NOMO-1 (cell line): ENCODE data around the gene JAK3.
"Not testable (repeated sequence)": the region's sequence is repeated elsewhere in the genome, so short reads cannot be mapped to it uniquely, and the experiment has no call there.

Experiments used
- DNase-seq, 2 experiments: peaks; one replicate each; lab custom pipeline; 2025; ENCODE audit not compliant: unreplicated experiment in 2 of 2; lab: John Stamatoyannopoulos, UW

JAK3 gene

GRCh38 chr19:17847538-17848366 is at the start of gene JAK3:
Gene JAK3, minus strand, starts transcription at chr19:17847982. Its CDS starts 3,565 bp downstream, at chr19:17844417.
- peak; percentile 55 to 57 for DNase-seq

- no peak for DNase-seq
Observed at GRCh38 chr19:17893766-17894165, 46.0 kb upstream of the JAK3 start.

GRCh38 chr19:17889609-17890214 is 41.9 kb upstream of the JAK3 start:
- DNase-seq: no peak

DNA sequence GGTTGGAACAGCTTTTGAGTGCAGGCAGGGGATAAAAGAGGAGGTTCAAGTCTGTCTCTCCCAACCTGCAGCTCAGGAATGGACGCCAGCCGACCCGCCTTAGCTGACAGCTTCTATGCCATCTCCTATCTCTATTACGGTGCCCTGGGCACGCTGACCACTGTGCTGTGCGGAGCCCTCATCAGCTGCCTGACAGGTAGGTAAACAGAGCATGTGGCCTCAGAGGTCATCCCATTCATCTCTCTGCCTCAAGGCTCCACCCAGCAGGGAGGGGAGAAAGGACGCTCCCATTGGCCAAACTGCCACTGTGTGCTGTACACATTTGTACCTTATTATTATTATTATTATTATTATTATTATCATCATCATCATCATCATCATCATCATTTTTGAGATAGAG is 40.5 kb upstream of the JAK3 start:
- DNase-seq: no peak

- not testable (repeated sequence) for DNase-seq
Observed at GRCh38 chr19:17887221-17887620, 39.4 kb upstream of the JAK3 start.

DNA sequence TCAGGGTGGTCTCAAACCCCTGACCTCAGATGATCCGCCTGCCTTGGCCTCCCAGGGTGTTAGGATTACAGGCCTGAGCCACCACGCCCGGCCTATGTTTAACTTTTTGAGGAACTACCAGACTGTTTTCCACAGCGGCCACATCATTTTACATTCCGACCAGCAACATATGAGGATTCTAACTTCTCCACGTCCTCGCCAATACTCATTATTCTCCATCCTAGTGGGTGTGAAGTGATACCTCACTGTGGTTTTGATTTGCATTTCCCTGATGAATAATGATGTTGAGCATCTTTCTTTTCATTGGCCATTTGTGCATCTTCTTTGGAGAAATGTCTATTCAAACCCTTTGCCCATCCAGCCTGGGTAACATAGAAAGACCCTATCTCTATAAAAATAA is 38.7 kb upstream of the JAK3 start:
- no peak for DNase-seq

DNA sequence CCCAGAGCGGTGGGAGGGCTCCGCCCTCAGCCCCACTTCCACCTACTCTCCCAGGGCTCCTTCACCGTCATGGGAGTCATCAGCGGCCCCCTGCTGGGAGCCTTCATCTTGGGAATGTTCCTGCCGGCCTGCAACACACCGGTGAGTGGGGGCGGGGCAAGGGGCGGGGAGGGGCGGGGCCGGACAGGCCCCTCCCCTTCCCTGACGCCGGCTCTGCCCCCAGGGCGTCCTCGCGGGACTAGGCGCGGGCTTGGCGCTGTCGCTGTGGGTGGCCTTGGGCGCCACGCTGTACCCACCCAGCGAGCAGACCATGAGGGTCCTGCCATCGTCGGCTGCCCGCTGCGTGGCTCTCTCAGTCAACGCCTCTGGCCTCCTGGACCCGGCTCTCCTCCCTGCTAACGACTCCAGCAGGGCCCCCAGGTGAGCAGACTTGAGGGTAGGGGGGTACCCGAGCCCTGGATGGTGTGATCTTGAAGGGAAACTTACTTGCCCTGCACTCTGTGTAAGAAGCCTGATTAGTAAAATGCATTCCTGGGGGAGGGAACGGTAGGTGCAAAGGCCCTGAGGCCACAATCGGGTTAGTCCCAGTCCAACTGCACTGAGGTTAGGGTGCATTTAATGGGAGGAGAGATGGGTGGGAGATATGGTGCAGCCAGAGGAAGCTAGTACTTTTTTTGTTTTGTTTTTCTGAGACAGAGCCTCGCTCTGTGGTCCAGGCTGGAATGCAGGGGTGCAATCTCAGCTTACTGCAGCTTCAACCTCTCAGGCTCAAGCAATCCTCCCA is 36.0 kb upstream of the JAK3 start:
- DNase-seq: no peak

GRCh38 chr19:17881701-17882100 is 33.9 kb upstream of the JAK3 start:
- no peak for DNase-seq

GRCh38 chr19:17879466-17879865 is 31.7 kb upstream of the JAK3 start:
- no peak for DNase-seq

DNA sequence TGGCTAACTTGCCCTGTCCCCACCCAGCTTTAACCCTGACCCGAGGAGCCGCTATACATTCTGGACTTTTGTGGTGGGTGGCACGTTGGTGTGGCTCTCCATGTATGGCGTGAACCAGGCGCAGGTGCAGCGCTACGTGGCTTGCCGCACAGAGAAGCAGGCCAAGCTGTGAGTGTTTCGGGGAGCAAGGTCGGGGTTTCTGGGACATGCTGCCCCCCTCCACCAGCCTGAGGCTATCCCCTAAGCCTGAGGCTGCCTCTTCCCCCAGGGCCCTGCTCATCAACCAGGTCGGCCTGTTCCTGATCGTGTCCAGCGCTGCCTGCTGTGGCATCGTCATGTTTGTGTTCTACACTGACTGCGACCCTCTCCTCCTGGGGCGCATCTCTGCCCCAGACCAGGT is 29.9 kb upstream of the JAK3 start:
- DNase-seq: no peak

DNA sequence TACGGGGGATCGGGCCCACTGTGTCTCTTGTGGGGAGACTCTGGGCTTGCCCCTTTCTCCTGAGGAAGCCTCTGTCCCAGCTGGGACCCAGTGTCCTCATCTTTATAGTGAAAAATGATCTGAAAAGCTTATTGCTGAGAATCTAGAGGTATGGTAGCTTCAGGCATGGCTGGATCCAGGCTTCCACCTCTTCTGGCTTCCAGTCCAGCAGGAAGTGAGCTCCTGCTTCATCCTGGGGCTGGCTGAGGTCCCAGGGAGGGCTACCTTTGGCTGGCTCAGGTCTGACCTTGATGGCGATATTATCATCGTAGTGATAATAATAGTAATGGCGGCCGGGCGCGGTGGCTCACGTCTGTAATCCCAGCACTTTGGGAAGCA is 27.0 kb upstream of the JAK3 start:
- DNase-seq: no peak

- peak; percentile 57 to 65 for DNase-seq
Observed at GRCh38 chr19:17873786-17874757, 26.3 kb upstream of the JAK3 start.

GRCh38 chr19:17872251-17873001 is 24.6 kb upstream of the JAK3 start:
- DNase-seq: peak; percentile 68 to 69

DNA sequence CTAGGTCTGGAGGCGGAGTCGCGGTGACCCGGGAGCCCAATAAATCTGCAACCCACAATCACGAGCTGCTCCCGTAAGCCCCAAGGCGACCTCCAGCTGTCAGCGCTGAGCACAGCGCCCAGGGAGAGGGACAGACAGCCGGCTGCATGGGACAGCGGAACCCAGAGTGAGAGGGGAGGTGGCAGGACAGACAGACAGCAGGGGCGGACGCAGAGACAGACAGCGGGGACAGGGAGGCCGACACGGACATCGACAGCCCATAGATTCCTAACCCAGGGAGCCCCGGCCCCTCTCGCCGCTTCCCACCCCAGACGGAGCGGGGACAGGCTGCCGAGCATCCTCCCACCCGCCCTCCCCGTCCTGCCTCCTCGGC is 24.1 kb upstream of the JAK3 start, which contains the start of gene SLC5A5:
SLC5A5 (plus strand) TSS at position 68 of the 373 bp plus-strand sequence. CDS start 375 bp downstream, outside the sequence.
- DNase-seq: peak; percentile 31 to 46

- DNase-seq: no peak
Observed at GRCh38 chr19:17871032-17871877, 23.5 kb upstream of the JAK3 start.

DNA sequence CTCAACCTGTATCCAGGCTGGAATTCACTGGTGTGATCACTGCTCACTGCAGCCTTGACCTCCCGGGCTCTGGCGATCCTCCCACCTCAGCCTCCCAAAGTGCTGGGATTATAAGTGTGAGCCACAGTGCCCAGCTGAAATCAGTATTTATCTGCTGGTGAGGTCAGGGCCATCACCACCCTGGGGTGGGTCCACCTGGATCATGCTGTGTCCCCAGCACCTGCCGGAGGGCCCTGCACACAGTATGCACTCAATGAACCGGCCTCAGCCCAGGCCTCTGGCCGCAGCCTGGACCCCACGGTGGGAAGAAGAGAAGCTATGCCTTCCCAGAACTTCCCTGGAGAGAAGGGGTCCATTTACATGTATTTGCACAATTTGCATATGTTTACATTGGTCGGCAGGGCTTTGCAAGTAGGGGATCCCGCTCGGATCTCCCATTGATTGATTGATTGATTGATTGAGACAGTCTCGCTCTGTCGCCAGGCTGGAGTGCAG is 21.4 kb upstream of the JAK3 start:
- no peak for DNase-seq

DNA sequence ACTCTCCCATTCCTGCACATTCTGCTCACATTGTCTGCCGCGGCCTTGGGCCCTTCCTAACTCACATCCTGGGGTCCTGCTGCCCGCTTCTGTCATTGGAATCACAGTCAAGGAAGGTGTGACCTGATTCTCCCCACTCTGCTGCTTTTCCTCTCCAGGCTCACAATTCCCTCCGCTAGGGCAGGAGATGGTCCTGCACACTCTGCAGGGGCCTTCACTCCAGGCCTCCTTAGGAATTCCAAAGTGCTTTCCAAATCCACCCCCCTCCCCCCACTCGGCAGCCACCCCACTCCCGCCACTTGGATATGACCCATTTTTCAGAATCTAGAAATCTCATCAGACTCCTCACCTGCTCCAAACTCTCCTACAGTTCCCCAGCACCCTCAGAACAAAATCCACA is 20.9 kb upstream of the JAK3 start:
- no peak for DNase-seq

- no peak for DNase-seq
Observed at GRCh38 chr19:17866964-17867486, 19.2 kb upstream of the JAK3 start.
